22Rv1 (cell line): Measurements from ENCODE around the gene ZBTB18.

Experiments used
- CTCF ChIP-seq: fragments of 450-650 bp; IDR thresholded peaks from 2 replicates; pipeline ENCODE4 v1.5.1; 2017; ENCODE audit warnings: mild to moderate bottlenecking
- ZFX ChIP-seq: fragments of 450-650 bp; IDR thresholded peaks from 2 replicates; pipeline ENCODE4 v1.6.1; 2017; ENCODE audit warnings: antibody characterized with exemption, borderline replicate concordance

- TF ChIP-seq CTCF (no peak), ZFX (no peak)
Observed at GRCh38 chr1:244096691-244097090, 45.6 kb downstream of the ZBTB18 start.
